CD4-positive, alpha-beta memory T cell (primary cell): ENCODE data around the gene OR2T6. TPM values are rescaled to one million over a fixed set of nuclear protein-coding genes. Genes with fewer than 3 reads are reported as not detected.
"Not testable (repeated sequence)": the region's sequence is repeated elsewhere in the genome, so short reads cannot be mapped to it uniquely, and the experiment has no call there.

Experiments
- CTCF ChIA-PET: fragments of 350-600 bp; sonication (Branson Sonifier 250); formaldehyde crosslinking; loops from one replicate; lab custom pipeline; 2021; ENCODE audit warnings: inconsistent platforms; ENCODE audit not compliant: partially characterized antibody; lab: Charles Lee
- POLR2A ChIA-PET: fragments of 350-600 bp; sonication (Branson Sonifier 250); formaldehyde crosslinking; loops from one replicate; lab custom pipeline; 2021; ENCODE audit not compliant: partially characterized antibody; lab: Charles Lee
- DNase-seq, 5 donors: peaks; one replicate each; pipeline versions ENCODE4 v3.0.0 to v3.0.0-alpha.2; 2020 to 2022; ENCODE audit warnings: mixed read lengths in 1 of 5
- H3K27ac ChIP-seq: one replicate; pipeline ENCODE4 v1.7.0; 2013; ENCODE audit warnings: low read depth, low read length
- H3K27me3 ChIP-seq: 2 replicates; pipeline ENCODE4 v1.7.0; 2013; ENCODE audit warnings: mild to moderate bottlenecking, low read length, moderate library complexity; ENCODE audit not compliant: insufficient read depth
- H3K36me3 ChIP-seq: 2 replicates; pipeline ENCODE4 v1.7.0; 2013; ENCODE audit warnings: mild to moderate bottlenecking, low read length, moderate library complexity; ENCODE audit not compliant: insufficient read depth
- H3K4me1 ChIP-seq: 2 replicates; pipeline ENCODE4 v1.7.0; 2013; ENCODE audit warnings: mild to moderate bottlenecking, low read length, moderate library complexity; ENCODE audit not compliant: insufficient read depth
- H3K4me3 ChIP-seq, 2 donors: one replicate each; pipeline ENCODE4 v1.7.0; 2013; ENCODE audit warnings: low read length in 2 of 2, mild to moderate bottlenecking in 1 of 2
- H3K9me3 ChIP-seq, 2 donors: one replicate each; pipeline ENCODE4 v1.7.0; 2013; ENCODE audit warnings: low read length in 2 of 2, control low read depth in 1 of 2; ENCODE audit not compliant: control insufficient read depth in 1 of 2
- H3K27ac Mint-ChIP-seq, 7 donors: one replicate each; pipeline ENCODE4 v1.8.0; 2020 to 2021; ENCODE audit warnings: mixed read lengths in 7 of 7, mild to moderate bottlenecking in 6 of 7, inconsistent platforms in 3 of 7, moderate library complexity in 3 of 7
- H3K27me3 Mint-ChIP-seq, 2 donors: one replicate each; pipeline ENCODE4 v1.8.0; 2020 to 2021; ENCODE audit warnings: mixed read lengths in 2 of 2
- H3K36me3 Mint-ChIP-seq, 2 donors: one replicate each; pipeline ENCODE4 v1.8.0; 2020 to 2021; ENCODE audit warnings: mixed read lengths in 2 of 2, inconsistent platforms in 1 of 2, mild to moderate bottlenecking in 1 of 2
- H3K4me1 Mint-ChIP-seq, 4 donors: one replicate each; pipeline ENCODE4 v1.8.0; 2020 to 2021; ENCODE audit warnings: mixed read lengths in 4 of 4, mild to moderate bottlenecking in 1 of 4
- H3K4me3 Mint-ChIP-seq, 8 donors: one replicate each; pipeline ENCODE4 v1.8.0; 2020 to 2021; ENCODE audit warnings: mixed read lengths in 8 of 8, mild to moderate bottlenecking in 7 of 8, moderate library complexity in 6 of 8, inconsistent platforms in 3 of 8
- H3K9me3 Mint-ChIP-seq, 8 donors: one replicate each; pipeline ENCODE4 v1.8.0; 2020 to 2021; ENCODE audit warnings: mixed read lengths in 8 of 8, mild to moderate bottlenecking in 5 of 8, inconsistent platforms in 3 of 8, moderate library complexity in 1 of 8
- intact Hi-C: fragments of 100-400 bp; cut with micrococcal nuclease; formaldehyde crosslinking; loops from one replicate; pipeline ENCODE4 v1.15.1; 2023
- polyA plus RNA-seq, 2 donors: library from polyadenylated mRNA; unstranded; fragments of 300-500 nt; fragmentation: Illumina TruSeq; gene quantifications; one replicate each; pipeline ENCODE4 v1.2.3, GENCODE V29; 2021
- total RNA-seq, 2 experiments: library from RNA; stranded (reverse); gene quantifications; one replicate each; pipeline ENCODE4 v1.2.3, GENCODE V29; 2021

OR2T6 gene
- total and polyA plus RNA-seq, 4 experiments from 2014 or later: not detected

GRCh38 chr1:248432201-248432600 lies 56.7 kb downstream of the OR2T6 start:
- DNase-seq, H3K4me1 ChIP-seq, H3K36me3 Mint-ChIP-seq, H3K27ac ChIP-seq, H3K36me3 ChIP-seq, H3K9me3 ChIP-seq, H3K27me3 Mint-ChIP-seq, H3K4me3 Mint-ChIP-seq, H3K9me3 Mint-ChIP-seq, H3K4me1 Mint-ChIP-seq, CTCF ChIA-PET, H3K27me3 ChIP-seq, intact Hi-C loops, H3K4me3 ChIP-seq, POLR2A ChIA-PET: not testable (repeated sequence)
- H3K27ac Mint-ChIP-seq: peak overlapping the region in 1 of 7 donors; percentile 39

GRCh38 chr1:248433811-248434415 lies 58.4 kb downstream of the OR2T6 start:
- POLR2A ChIA-PET, DNase-seq, H3K36me3 Mint-ChIP-seq, H3K27ac ChIP-seq, H3K4me1 Mint-ChIP-seq, H3K4me3 Mint-ChIP-seq, H3K36me3 ChIP-seq, CTCF ChIA-PET, H3K27me3 Mint-ChIP-seq, H3K9me3 ChIP-seq, H3K4me1 ChIP-seq, intact Hi-C loops, H3K9me3 Mint-ChIP-seq, H3K27me3 ChIP-seq, H3K4me3 ChIP-seq, H3K27ac Mint-ChIP-seq: not testable (repeated sequence)

- H3K4me3 ChIP-seq, H3K9me3 ChIP-seq, H3K36me3 Mint-ChIP-seq, H3K27ac Mint-ChIP-seq, H3K4me1 ChIP-seq, intact Hi-C loops, POLR2A ChIA-PET, DNase-seq, H3K4me3 Mint-ChIP-seq, H3K36me3 ChIP-seq, H3K27ac ChIP-seq, H3K27me3 ChIP-seq, H3K4me1 Mint-ChIP-seq, CTCF ChIA-PET, H3K9me3 Mint-ChIP-seq, H3K27me3 Mint-ChIP-seq: not testable (repeated sequence)
Observed at GRCh38 chr1:248434913-248435312, 59.4 kb downstream of the OR2T6 start.

DNA sequence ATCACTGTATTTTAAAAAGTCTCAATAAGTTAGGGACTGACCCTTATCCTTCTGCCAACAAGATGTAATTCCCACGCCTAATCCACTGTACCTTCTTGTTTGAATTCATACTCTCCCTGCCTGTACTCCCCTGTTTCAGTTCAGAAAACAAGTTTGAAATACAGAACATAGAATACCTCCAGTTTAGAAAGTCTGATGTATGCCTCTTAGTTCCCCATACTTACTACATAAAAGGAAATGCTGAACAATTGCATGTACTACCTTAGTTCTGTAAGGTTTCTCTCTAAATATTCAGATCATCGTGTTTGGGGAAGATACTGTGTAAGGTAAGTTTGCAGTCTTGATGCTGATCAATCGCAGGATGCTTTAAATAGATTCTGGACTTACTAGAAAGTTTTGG lies 60.8 kb downstream of the OR2T6 start:
- H3K27ac Mint-ChIP-seq, CTCF ChIA-PET, H3K4me3 ChIP-seq, H3K4me1 Mint-ChIP-seq, H3K36me3 ChIP-seq, H3K4me1 ChIP-seq, H3K36me3 Mint-ChIP-seq, H3K9me3 ChIP-seq, H3K4me3 Mint-ChIP-seq, H3K9me3 Mint-ChIP-seq, H3K27ac ChIP-seq, H3K27me3 Mint-ChIP-seq, POLR2A ChIA-PET, H3K27me3 ChIP-seq, intact Hi-C loops, DNase-seq: not testable (repeated sequence)

- H3K9me3 Mint-ChIP-seq: not testable (repeated sequence)
Observed at GRCh38 chr1:248438668-248439067, 63.1 kb downstream of the OR2T6 start.

DNA sequence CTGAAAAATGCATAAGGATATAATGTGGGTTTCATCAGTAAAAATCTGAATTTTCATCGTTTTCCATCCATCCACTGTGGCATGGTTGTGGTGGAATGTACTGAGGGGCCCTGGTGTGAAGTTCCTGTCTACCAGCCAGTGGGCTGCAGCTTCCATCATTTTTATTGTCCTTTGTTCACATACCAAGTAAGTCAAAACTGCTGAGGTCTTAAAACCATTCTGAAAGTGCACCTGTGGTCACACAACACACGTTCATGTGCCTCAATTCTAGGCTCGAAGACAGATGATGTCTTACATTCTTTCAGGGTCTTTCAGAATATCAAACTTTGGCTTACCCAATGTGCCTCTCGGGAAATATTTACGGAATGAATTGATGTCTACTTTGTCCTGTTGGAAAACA lies 63.7 kb downstream of the OR2T6 start:
- CTCF ChIA-PET, POLR2A ChIA-PET, H3K4me3 Mint-ChIP-seq: not testable (repeated sequence)

More at GRCh38 chr1:248438668-248439067, 63.1 kb downstream of the OR2T6 start:
- H3K4me1 ChIP-seq, H3K4me3 Mint-ChIP-seq, H3K27me3 ChIP-seq, intact Hi-C loops, CTCF ChIA-PET, H3K9me3 ChIP-seq, H3K27me3 Mint-ChIP-seq, H3K36me3 Mint-ChIP-seq, H3K4me1 Mint-ChIP-seq, POLR2A ChIA-PET, H3K4me3 ChIP-seq, H3K36me3 ChIP-seq, H3K27ac ChIP-seq, H3K27ac Mint-ChIP-seq, DNase-seq: not testable (repeated sequence)

More for the DNA sequence above, 63.7 kb downstream of the OR2T6 start:
- H3K4me1 Mint-ChIP-seq, H3K27ac ChIP-seq, intact Hi-C loops, H3K4me3 ChIP-seq, H3K27me3 ChIP-seq, H3K27me3 Mint-ChIP-seq, H3K36me3 ChIP-seq, H3K4me1 ChIP-seq, H3K27ac Mint-ChIP-seq, DNase-seq, H3K9me3 Mint-ChIP-seq, H3K9me3 ChIP-seq, H3K36me3 Mint-ChIP-seq: not testable (repeated sequence)

Other genes starting within 250 kb of the OR2T6 start
- not detected for gene OR2M5, start 230.6 kb upstream of the OR2T6 start, total RNA-seq
- not detected for gene OR2M5, start 230.6 kb upstream of the OR2T6 start, polyA plus RNA-seq
- not detected for gene OR2M2, start 200.9 kb upstream of the OR2T6 start, total RNA-seq
- not detected for gene OR2M2, start 200.9 kb upstream of the OR2T6 start, polyA plus RNA-seq
- gene OR2M3, start 178.5 kb upstream of the OR2T6 start, total RNA-seq: not detected
- not detected for gene OR2M3, start 178.5 kb upstream of the OR2T6 start, polyA plus RNA-seq
- gene OR2M4, start 144.3 kb upstream of the OR2T6 start, total RNA-seq: not detected
- not detected for gene OR2M4, start 144.3 kb upstream of the OR2T6 start, polyA plus RNA-seq
- gene OR2T33, start 97.8 kb upstream of the OR2T6 start, total RNA-seq: not detected
- gene OR2T33, start 97.8 kb upstream of the OR2T6 start, polyA plus RNA-seq: not detected
- not detected for gene OR2T12, start 72.3 kb upstream of the OR2T6 start, total RNA-seq
- not detected for gene OR2T12, start 72.3 kb upstream of the OR2T6 start, polyA plus RNA-seq
- not detected for gene OR2M7, start 51.2 kb upstream of the OR2T6 start, total RNA-seq
- not detected for gene OR2M7, start 51.2 kb upstream of the OR2T6 start, polyA plus RNA-seq
- gene OR14C36, start 27.0 kb upstream of the OR2T6 start, total RNA-seq: not detected
- not detected for gene OR14C36, start 27.0 kb upstream of the OR2T6 start, polyA plus RNA-seq
- gene OR2T4, start 14.1 kb upstream of the OR2T6 start, total RNA-seq: not detected
- not detected for gene OR2T4, start 14.1 kb upstream of the OR2T6 start, polyA plus RNA-seq
- gene OR2T1, start 27.3 kb downstream of the OR2T6 start, total RNA-seq: not detected
- gene OR2T1, start 27.3 kb downstream of the OR2T6 start, polyA plus RNA-seq: not detected
- not detected for gene OR2T2, start 69.9 kb downstream of the OR2T6 start, total RNA-seq
- gene OR2T2, start 69.9 kb downstream of the OR2T6 start, polyA plus RNA-seq: not detected
- not detected for gene OR2T3, start 97.6 kb downstream of the OR2T6 start, total RNA-seq
- not detected for gene OR2T3, start 97.6 kb downstream of the OR2T6 start, polyA plus RNA-seq
- gene OR2T5, start 112.8 kb downstream of the OR2T6 start, total RNA-seq: not detected
- not detected for gene OR2T5, start 112.8 kb downstream of the OR2T6 start, polyA plus RNA-seq
- gene OR2G6, start 132.3 kb downstream of the OR2T6 start, total RNA-seq: not detected
- not detected for gene OR2G6, start 132.3 kb downstream of the OR2T6 start, polyA plus RNA-seq
- gene OR2T29, start 187.0 kb downstream of the OR2T6 start, total RNA-seq: not detected
- not detected for gene OR2T29, start 187.0 kb downstream of the OR2T6 start, polyA plus RNA-seq
- not detected for gene OR2T34, start 199.0 kb downstream of the OR2T6 start, total RNA-seq
- gene OR2T34, start 199.0 kb downstream of the OR2T6 start, polyA plus RNA-seq: under 1 TPM in 1 of 2 donors, not detected in 1; 0.32 TPM
- gene OR2T10, start 222.0 kb downstream of the OR2T6 start, total RNA-seq: not detected
- not detected for gene OR2T10, start 222.0 kb downstream of the OR2T6 start, polyA plus RNA-seq